GM12878 (cell line): ENCODE results near the gene AP4B1. TPM values are rescaled to one million over a fixed set of nuclear protein-coding genes. Genes with fewer than 3 reads are reported as not detected.
A peak's percentile ranks its signal among the peaks of the same experiment; 100 is the strongest.

Experiments
- CBX3 ChIP-seq: fragments of 200-600 bp; sonication (generic); IDR thresholded peaks from 2 replicates; pipeline ENCODE4 v1.6.1; 2016; ENCODE audit warnings: low read depth, borderline replicate concordance
- CBX5 ChIP-seq: sonication (generic); IDR thresholded peaks from 2 replicates; pipeline ENCODE4 v1.6.1; 2016; ENCODE audit warnings: low read depth, moderate library complexity, mild to moderate bottlenecking, inconsistent platforms
- E2F4 ChIP-seq: IDR thresholded peaks from 2 replicates; pipeline ENCODE4 v1.6.1; 2012; ENCODE audit warnings: low read depth, low read length, improper control_type of control experiment
- ESRRA ChIP-seq: IDR thresholded peaks from 2 replicates; pipeline ENCODE4 v1.6.1; 2012; ENCODE audit warnings: mild to moderate bottlenecking, low read length, improper control_type of control experiment
- KAT2A ChIP-seq: conservative IDR thresholded peaks from 2 replicates; pipeline ENCODE4 v1.6.1; 2011; ENCODE audit warnings: low read depth, low read length; ENCODE audit not compliant: control insufficient read depth
- MLLT1 ChIP-seq: fragments of 450-650 bp; IDR thresholded peaks from 2 replicates; pipeline ENCODE4 v1.6.1; 2016; ENCODE audit warnings: mild to moderate bottlenecking
- MTA3 ChIP-seq: IDR thresholded peaks from 2 replicates; pipeline ENCODE4 v1.6.1; 2012; ENCODE audit warnings: low read length, inconsistent platforms, borderline replicate concordance
- NFYA ChIP-seq: IDR thresholded peaks from 2 replicates; pipeline ENCODE4 v1.6.1; 2011; ENCODE audit warnings: low read depth, mild to moderate bottlenecking, low read length, improper control_type of control experiment, borderline replicate concordance
- POLR2A ChIP-seq: IDR thresholded peaks from 2 replicates; pipeline ENCODE4 v1.6.1; 2011; ENCODE audit warnings: low read depth, mild to moderate bottlenecking, low read length
- RELB ChIP-seq: fragments of 450-650 bp; IDR thresholded peaks from 2 replicates; pipeline ENCODE4 v1.6.1; 2017; ENCODE audit warnings: low read depth, mild to moderate bottlenecking, moderate library complexity
- SMAD5 ChIP-seq: IDR thresholded peaks from 2 replicates; pipeline ENCODE4 v1.6.1; 2016; ENCODE audit warnings: antibody characterized with exemption, low read depth
- SMC3 ChIP-seq: IDR thresholded peaks from 2 replicates; pipeline ENCODE4 v1.6.1; 2011; ENCODE audit warnings: low read length, improper control_type of control experiment, borderline replicate concordance
- SPI1 ChIP-seq: IDR thresholded peaks from 2 replicates; pipeline ENCODE4 v1.6.1; 2011; ENCODE audit warnings: low read depth, mild to moderate bottlenecking, low read length, moderate library complexity, borderline replicate concordance; ENCODE audit not compliant: insufficient read depth
- ZBTB11 ChIP-seq: fragments of 450-650 bp; formaldehyde crosslinking; IDR thresholded peaks from 2 replicates; pipeline ENCODE4 v1.5.0; 2022; ENCODE audit warnings: mild to moderate bottlenecking, missing genetic modification characterization
- ZNF207 ChIP-seq: fragments of 450-650 bp; IDR thresholded peaks from 2 replicates; pipeline ENCODE4 v1.6.1; 2014; ENCODE audit warnings: antibody characterized with exemption, mild to moderate bottlenecking, borderline replicate concordance
- polyA plus RNA-seq, 11 experiments: library from polyadenylated mRNA; depleted of rRNA in 4 of 11; unstranded in 6 of 11; stranded (reverse) in 5 of 11; fragments of >200 nt; fragmentation: Nextera tagmentation in 4 of 11; fragmentation: Illumina TruSeq in 1 of 11; extraction: Ambion mirVana in 4 of 11; extraction: Trizol in 1 of 11; gene quantifications; 1 replicate in 1 of 11; 2 replicates in 10 of 11; pipeline versions ENCODE4 v1.2.1 to v1.2.3, GENCODE V29; 2011 to 2016; ENCODE audit warnings: inconsistent platforms in 2 of 11, missing spikeins in 2 of 11, low read depth in 1 of 11
- total RNA-seq, 4 experiments: library from RNA; depleted of rRNA in 3 of 4; stranded (reverse); fragments of >200 nt in 3 of 4; fragmentation: Illumina TruSeq in 1 of 4; extraction: Trizol in 1 of 4; gene quantifications; 2 replicates each; pipeline versions ENCODE4 v1.2.1 to v1.2.3, GENCODE V29; 2013 to 2021
- TF ChIP-seq, protein P1 (sequence below): IDR thresholded peaks from 2 replicates; pipeline ENCODE4 v1.6.1; 2012; ENCODE audit warnings: low read depth, low read length, improper control_type of control experiment
- TF ChIP-seq, protein P2 (sequence below): fragments of 450-650 bp; IDR thresholded peaks from 2 replicates; pipeline ENCODE4 v1.6.1; 2017; ENCODE audit warnings: mild to moderate bottlenecking, moderate library complexity

Gene AP4B1
- total and polyA plus RNA-seq, 10 of the 15 experiments (the other 5 are each of a cell fraction or from before 2014, with no cell fraction given), result 27.2 to 61.0 (median 33.0) TPM

- TF ChIP-seq ZNF207 (peak; percentile 79; the same call in 1 of the 2 replicates), SMAD5 (peak; percentile 69; the same call in 1 of the 2 replicates), RELB (peak; percentile 94), MTA3 (peak; percentile 59; the same call in 1 of the 2 replicates), SMC3 (no peak), MLLT1 (peak; percentile 98), CBX3 (no peak), ESRRA (no peak), SPI1 (no peak), E2F4 (no peak), CBX5 (0 out of 2 replicates have a peak, but pooled peaks have one; percentile 64), ZBTB11 (CRISPR knock-in tag) (no peak), POLR2A (peak; percentile 90), NFYA (no peak), KAT2A (no peak)
- TF ChIP-seq, protein P1, sequence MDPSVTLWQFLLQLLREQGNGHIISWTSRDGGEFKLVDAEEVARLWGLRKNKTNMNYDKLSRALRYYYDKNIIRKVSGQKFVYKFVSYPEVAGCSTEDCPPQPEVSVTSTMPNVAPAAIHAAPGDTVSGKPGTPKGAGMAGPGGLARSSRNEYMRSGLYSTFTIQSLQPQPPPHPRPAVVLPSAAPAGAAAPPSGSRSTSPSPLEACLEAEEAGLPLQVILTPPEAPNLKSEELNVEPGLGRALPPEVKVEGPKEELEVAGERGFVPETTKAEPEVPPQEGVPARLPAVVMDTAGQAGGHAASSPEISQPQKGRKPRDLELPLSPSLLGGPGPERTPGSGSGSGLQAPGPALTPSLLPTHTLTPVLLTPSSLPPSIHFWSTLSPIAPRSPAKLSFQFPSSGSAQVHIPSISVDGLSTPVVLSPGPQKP, result no peak
- TF ChIP-seq, protein P2, sequence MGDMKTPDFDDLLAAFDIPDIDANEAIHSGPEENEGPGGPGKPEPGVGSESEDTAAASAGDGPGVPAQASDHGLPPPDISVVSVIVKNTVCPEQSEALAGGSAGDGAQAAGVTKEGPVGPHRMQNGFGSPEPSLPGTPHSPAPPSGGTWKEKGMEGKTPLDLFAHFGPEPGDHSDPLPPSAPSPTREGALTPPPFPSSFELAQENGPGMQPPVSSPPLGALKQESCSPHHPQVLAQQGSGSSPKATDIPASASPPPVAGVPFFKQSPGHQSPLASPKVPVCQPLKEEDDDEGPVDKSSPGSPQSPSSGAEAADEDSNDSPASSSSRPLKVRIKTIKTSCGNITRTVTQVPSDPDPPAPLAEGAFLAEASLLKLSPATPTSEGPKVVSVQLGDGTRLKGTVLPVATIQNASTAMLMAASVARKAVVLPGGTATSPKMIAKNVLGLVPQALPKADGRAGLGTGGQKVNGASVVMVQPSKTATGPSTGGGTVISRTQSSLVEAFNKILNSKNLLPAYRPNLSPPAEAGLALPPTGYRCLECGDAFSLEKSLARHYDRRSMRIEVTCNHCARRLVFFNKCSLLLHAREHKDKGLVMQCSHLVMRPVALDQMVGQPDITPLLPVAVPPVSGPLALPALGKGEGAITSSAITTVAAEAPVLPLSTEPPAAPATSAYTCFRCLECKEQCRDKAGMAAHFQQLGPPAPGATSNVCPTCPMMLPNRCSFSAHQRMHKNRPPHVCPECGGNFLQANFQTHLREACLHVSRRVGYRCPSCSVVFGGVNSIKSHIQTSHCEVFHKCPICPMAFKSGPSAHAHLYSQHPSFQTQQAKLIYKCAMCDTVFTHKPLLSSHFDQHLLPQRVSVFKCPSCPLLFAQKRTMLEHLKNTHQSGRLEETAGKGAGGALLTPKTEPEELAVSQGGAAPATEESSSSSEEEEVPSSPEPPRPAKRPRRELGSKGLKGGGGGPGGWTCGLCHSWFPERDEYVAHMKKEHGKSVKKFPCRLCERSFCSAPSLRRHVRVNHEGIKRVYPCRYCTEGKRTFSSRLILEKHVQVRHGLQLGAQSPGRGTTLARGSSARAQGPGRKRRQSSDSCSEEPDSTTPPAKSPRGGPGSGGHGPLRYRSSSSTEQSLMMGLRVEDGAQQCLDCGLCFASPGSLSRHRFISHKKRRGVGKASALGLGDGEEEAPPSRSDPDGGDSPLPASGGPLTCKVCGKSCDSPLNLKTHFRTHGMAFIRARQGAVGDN, result peak; percentile 91
Measured at GRCh38 chr1:113871597-113872113, 32.9 kb downstream of the AP4B1 start, which contains the start of gene PTPN22 (continued).
